Heart right ventricle (tissue), 16 donors: ENCODE measurements around the gene TTLL9. TPM values are rescaled to one million over a fixed set of nuclear protein-coding genes. Genes with fewer than 3 reads are reported as not detected.

Experiments
- ATAC-seq, 8 donors: fragments of 200-7000 bp; cut with Tn5 transposase; one replicate each; pipeline ENCODE4 v1.9.1; 2020; ENCODE audit warnings: mild to moderate bottlenecking in 8 of 8, moderate library complexity in 8 of 8, moderate number of reproducible peaks in 1 of 8
- DNase-seq, 2 donors: peaks; one replicate each; pipeline ENCODE4 v3.0.0-alpha.2; 2020
- H3K27ac ChIP-seq, 10 donors: fragments of 200-600 bp; sonication (generic) in 2 of 10; one replicate each; pipeline versions ENCODE4 v1.5.0 to v1.8.0; 2020 to 2022; ENCODE audit warnings: mild to moderate bottlenecking in 3 of 10
- H3K27me3 ChIP-seq, 7 donors: fragments of 200-600 bp; one replicate each; pipeline ENCODE4 v1.8.0; 2021 to 2022; ENCODE audit warnings: mild to moderate bottlenecking in 2 of 7
- H3K36me3 ChIP-seq, 9 donors: fragments of 200-600 bp; sonication (generic) in 1 of 9; one replicate each; pipeline versions ENCODE4 v1.5.0 to v1.8.0; 2020 to 2022; ENCODE audit warnings: mild to moderate bottlenecking in 2 of 9
- H3K4me1 ChIP-seq, 9 donors: fragments of 200-600 bp; sonication (generic) in 1 of 9; one replicate each; pipeline versions ENCODE4 v1.5.0 to v1.8.0; 2020 to 2022; ENCODE audit warnings: mild to moderate bottlenecking in 4 of 9
- H3K4me3 ChIP-seq, 10 donors: fragments of 200-600 bp; sonication (generic) in 2 of 10; one replicate each; pipeline versions ENCODE4 v1.5.0 to v1.8.0; 2020 to 2022; ENCODE audit warnings: mild to moderate bottlenecking in 7 of 10, moderate library complexity in 2 of 10
- H3K9me3 ChIP-seq, 11 donors: fragments of 200-600 bp in 10 of 11; sonication (generic) in 2 of 11; one replicate each; pipeline versions ENCODE4 v1.5.0 to v1.8.0; 2013 to 2022; ENCODE audit warnings: mild to moderate bottlenecking in 2 of 11, control low read depth in 1 of 11, moderate library complexity in 1 of 11
- CTCF ChIP-seq, 9 donors: fragments of 200-600 bp; sonication (generic) in 2 of 9; IDR thresholded peaks; one replicate each; pipeline versions ENCODE4 v1.5.0 to v1.8.0; 2021 to 2022; ENCODE audit warnings: antibody characterized with exemption in 9 of 9, mild to moderate bottlenecking in 5 of 9, moderate library complexity in 1 of 9
- WGBS, 2 donors: extraction: QIAGEN DNeasy Blood & Tissue Kit; methylation state at CpG; one replicate each; pipeline ENCODE4 v1.1.7; 2013; ENCODE audit warnings: inconsistent platforms in 1 of 2; 5-methylcytosine and 5-hydroxymethylcytosine counted together
- intact Hi-C, 10 donors: fragments of 100-400 bp; cut with DNase I; formaldehyde crosslinking; loops; one replicate each; pipeline versions ENCODE4 v1.11.1 to v1.14.2; 2022
- polyA plus RNA-seq, 2 donors: library from polyadenylated mRNA; stranded (reverse); fragments of 200-250 nt; gene quantifications; one replicate each; pipeline ENCODE4 v1.2.3, GENCODE V29; 2013
- total RNA-seq, 10 donors: library from RNA; stranded (reverse); fragmentation: NEBNext Ultra II Directional in 3 of 10; extraction: Animal tissue kit (Norgen Biotek cat#: 25700) in 3 of 10; gene quantifications; one replicate each; pipeline versions ENCODE4 v1.2.1 to v1.2.4, GENCODE V29; 2021 to 2023
- donor health status: Arrhythmogenic right ventricular cardiomyopathy.
- donor health status: ischemic (EF 13 %, LVEDD 7.1; RV severe dilation, severe dysfunction).
- donor health status: healthy with polysubstance abuse.
- donor health status: DM: no; HTN: yes; CAD: no.
- donor health status: DM: no; HTN: no; CAD: no.
- donor health status: ischemic (EF 25% LVEDD 6.9; RV normal size, moderate dysfunction).
- donor health status: ischemic (EF 25% LVEDD 5.7; RV mildly dilated, moderate dysfunction).
- donor health status: healthy.
- donor health status: DM: yes; HTN: yes; CAD: no.
- donor health status: Ischemic cardiomyopathy.
- donor health status: ischemic (EF 35%, LVEDD 5.7; RV mildly dilated, moderate dysfunction).
- donor health status: nonischemic (EF 11% LVEDD 7.7; RV severe dilation, severe dysfunction).
- donor health status: DM: yes; HTN: yes; CAD: no.
- donor health status: PGD.
- donor health status: ischemic (EF 29% LVEDD 5.4; RV normal size, mild dysfunction).
- donor health status: nonischemic (EF 23%, LVEDD 6.1; RV moderate dilation, normal function).

TTLL9 gene
- total and polyA plus RNA-seq, 12 donors, result 0.03 to 0.15 (median 0.07) TPM; not detected in 9

GRCh38 chr20:31849306-31849930, 21.0 kb upstream of the TTLL9 start:
- WGBS, 2 donors, result 24 to 27% methylated on average over 45 of the region's 45 CpGs
- no peak for TF ChIP-seq CTCF (IDR thresholded peaks at IDR 0.05)
- intact Hi-C loops, result loop anchor here in 1 of 10 donors (10.0 kb wide), 1 partner anchor 235 kb away; no protein-coding TSS in a partner anchor
- no peak overlapping the region for H3K27ac ChIP-seq
- ATAC-seq, result no peak
- H3K4me1 ChIP-seq, result peaks cover 0 to 18% (median 0%) of the 10 kb centered on the region in 9 donors
- DNase-seq, result no peak
- H3K4me3 ChIP-seq, result no peak overlapping the region
- H3K36me3 ChIP-seq, result no peaks in the 10 kb centered on the region
- H3K27me3 ChIP-seq, result peaks cover 0 to 51% (median 39%) of the 10 kb centered on the region in 7 donors
- no peaks in the 10 kb centered on the region for H3K9me3 ChIP-seq

GRCh38 chr20:31851240-31851955, 19.0 kb upstream of the TTLL9 start:
- Histone ChIP-seq H3K9me3 (no peaks in the 10 kb centered on the region), H3K4me3 (no peak overlapping the region), H3K27ac (no peak overlapping the region), H3K27me3 (peaks cover 0 to 65% (median 44%) of the 10 kb centered on the region in 7 donors), H3K36me3 (no peaks in the 10 kb centered on the region), H3K4me1 (peaks cover 0 to 4% (median 0%) of the 10 kb centered on the region in 9 donors)
- intact Hi-C loops, result loop anchor here (5.0 to 10.0 kb wide), 5 partner anchors 101 to 243 kb away; partner anchors contain the start of gene PDRG1 (in 3 of the 10)
- DNase-seq, result no peak
- no peak for ATAC-seq
- TF ChIP-seq CTCF (IDR thresholded peaks at IDR 0.05), result no peak
- WGBS, 2 donors, result 55 to 68% methylated on average over 11 of the region's 11 CpGs

GRCh38 chr20:31853481-31853880, 17.0 kb upstream of the TTLL9 start:
- Histone ChIP-seq H3K4me3 (no peak overlapping the region), H3K27ac (no peak overlapping the region), H3K9me3 (no peaks in the 10 kb centered on the region), H3K4me1 (peaks cover 0 to 3% (median 0%) of the 10 kb centered on the region in 9 donors), H3K36me3 (no peaks in the 10 kb centered on the region), H3K27me3 (peaks cover 0 to 68% (median 55%) of the 10 kb centered on the region in 7 donors)
- TF ChIP-seq CTCF (IDR thresholded peaks at IDR 0.05), result no peak
- ATAC-seq, result no peak
- WGBS, 2 donors, result 70 to 85% methylated on average over 7 of the region's 7 CpGs
- intact Hi-C loops, result loop anchor here (1.0 to 10.0 kb wide), 8 partner anchors 99 to 241 kb away; partner anchors contain the start of gene PDRG1 (in 7 of the 10)
- DNase-seq, result no peak

- 64 to 68% methylated on average over 3 of the region's 3 CpGs for WGBS, 2 donors
- no peak for DNase-seq
- H3K27me3 ChIP-seq, result peaks cover 0 to 52% (median 34%) of the 10 kb centered on the region in 7 donors
- H3K9me3 ChIP-seq, result no peaks in the 10 kb centered on the region
- ATAC-seq, result no peak
- intact Hi-C loops, result loop anchor here in 7 of 10 donors (5.0 to 10.0 kb wide), 5 partner anchors 96 to 238 kb away; partner anchors contain the start of gene PDRG1 (in 1 of the 7)
- H3K27ac ChIP-seq, result no peak overlapping the region
- no peak for TF ChIP-seq CTCF (IDR thresholded peaks at IDR 0.05)
- H3K36me3 ChIP-seq, result no peaks in the 10 kb centered on the region
- H3K4me3 ChIP-seq, result no peak overlapping the region
- peaks cover 9 to 19% (median 17%) of the 10 kb centered on the region in 9 donors for H3K4me1 ChIP-seq
Observed at GRCh38 chr20:31856516-31856915, 13.9 kb upstream of the TTLL9 start.
